ENCODE measurements around the gene MBNL2.

Gene MBNL2

DNA sequence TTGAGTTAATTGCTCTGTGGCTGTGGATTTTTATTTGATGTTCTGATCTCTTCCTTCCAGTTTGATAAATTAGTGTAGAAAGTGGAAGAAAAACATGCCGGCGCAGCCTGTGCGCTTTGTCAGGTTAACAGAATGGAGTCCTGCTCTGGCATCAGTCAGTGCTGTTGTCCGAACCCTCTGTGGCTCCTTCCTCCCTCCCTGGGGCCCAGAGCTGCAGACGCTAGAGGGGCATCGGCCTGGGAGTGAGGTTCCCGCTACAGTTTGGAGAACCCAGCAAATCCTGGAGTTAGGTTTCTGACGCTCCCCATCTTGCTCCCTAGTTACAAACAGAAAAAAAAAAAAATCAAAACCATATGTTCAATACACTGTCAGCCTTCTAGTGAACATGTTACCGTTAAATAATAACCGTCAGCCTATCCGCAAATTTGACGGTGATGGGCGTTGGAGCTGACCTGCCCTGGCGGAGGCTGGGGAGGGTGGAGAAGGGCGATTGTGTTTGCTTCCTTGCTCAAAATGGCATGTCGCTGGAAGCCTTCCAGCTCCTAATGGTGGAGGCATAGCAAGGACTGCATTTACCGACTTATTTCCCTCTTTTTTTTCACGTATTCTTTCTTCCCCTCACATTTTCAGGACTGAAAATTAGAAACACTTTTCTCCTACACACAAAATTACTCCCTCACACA is 13.6 kb downstream of the MBNL2 start:
- no peak for FAIRE-seq

GRCh38 chr13:97237388-97237787 is 15.3 kb downstream of the MBNL2 start:
- FAIRE-seq: no peak

DNA sequence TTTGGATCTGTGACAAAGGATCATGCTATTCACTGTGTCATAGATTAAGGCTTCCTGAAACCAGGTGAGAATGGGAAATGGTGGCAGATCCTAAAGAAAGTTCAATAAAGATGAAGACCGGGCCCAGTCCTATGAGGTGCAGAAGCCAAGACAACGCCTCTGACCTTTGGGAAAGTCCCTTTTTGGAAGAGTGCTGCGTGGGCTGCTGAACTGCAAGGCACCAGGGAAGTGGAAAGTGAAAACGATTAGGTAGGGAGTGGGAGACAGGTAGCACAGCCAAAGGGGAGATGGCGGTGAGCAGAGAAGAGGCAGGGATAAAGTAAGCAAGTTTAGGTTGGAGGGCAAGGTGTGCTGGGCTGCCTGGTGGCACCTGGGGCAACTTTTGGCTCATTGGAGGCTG is 16.3 kb downstream of the MBNL2 start:
- no peak for FAIRE-seq

DNA sequence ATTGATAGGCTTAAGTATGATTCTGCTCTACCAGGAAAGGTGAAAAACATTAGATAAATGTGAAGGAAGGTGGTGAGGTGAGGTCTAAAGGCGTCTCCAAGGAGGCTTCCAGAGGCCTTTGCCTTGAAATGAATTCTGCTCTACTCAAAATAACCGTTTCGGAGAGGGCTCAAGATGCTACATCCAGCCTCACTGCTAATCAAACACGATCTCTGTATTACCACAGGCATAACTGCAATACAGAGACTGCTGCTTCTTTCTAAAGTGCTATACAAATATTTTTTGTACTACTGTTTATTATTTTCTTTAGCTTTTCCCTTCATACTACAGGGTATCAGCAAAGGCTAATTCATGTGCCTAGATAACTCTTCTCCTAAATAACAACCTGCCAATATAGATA is 16.8 kb downstream of the MBNL2 start:
- FAIRE-seq: no peak

DNA sequence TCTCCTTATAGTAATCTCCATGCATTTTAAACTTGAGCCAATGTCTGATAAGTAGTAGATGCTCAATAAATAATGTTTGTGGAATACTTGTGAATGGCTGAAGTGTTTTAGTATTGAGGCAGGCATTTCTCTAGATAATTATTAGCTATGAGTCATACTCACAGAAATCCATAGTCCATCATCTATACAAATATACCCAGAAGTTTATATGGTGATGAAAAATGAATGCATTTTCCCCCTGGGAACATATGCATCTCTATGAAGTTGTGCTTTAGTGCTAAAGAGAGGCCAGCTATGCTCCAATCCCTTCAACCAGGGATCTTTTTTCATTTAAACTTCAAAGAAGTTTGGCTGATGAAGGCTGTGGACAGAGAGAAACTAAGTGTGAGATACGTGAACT is 17.2 kb downstream of the MBNL2 start:
- no peak for FAIRE-seq

DNA sequence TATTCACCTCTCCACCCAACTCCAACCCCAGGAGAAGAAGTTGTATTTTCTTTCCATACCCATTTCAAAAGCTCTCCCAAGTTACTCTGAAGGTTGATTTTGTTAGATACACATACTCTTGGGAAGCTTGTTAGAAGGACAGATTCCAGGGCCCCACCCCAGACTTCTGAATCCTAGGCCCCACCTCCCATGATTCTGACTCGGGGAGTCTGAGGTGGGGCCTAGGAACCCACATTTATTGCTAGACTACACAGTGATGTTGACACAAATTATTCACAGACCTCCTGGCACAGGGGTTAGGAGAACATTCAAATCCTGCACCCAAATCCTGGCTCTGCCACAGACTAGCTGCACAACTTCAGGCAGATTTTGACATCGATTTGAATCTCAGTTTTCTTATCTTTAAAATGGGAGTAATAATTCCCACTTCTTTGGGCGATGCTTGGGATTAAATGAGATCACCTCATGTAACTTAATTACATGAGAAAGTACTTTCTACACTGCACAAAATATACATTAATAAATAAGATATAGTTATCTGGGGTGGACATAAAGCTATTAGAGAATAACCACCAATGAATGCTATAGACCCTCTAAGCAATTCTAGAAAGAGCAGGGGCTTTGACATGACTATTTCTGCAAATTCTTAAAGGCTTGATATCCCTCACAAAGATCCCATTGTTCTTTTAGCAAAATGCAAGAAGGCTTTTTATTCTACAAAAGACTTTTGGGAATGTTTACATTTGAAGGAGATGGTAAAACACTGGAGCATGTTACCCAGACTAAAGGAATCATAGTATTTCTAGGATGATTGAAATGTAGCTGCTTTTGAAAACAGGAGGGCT is 18.0 kb downstream of the MBNL2 start:
- no peak for FAIRE-seq

GRCh38 chr13:97240788-97241734 is 18.9 kb downstream of the MBNL2 start:
- no peak for FAIRE-seq

DNA sequence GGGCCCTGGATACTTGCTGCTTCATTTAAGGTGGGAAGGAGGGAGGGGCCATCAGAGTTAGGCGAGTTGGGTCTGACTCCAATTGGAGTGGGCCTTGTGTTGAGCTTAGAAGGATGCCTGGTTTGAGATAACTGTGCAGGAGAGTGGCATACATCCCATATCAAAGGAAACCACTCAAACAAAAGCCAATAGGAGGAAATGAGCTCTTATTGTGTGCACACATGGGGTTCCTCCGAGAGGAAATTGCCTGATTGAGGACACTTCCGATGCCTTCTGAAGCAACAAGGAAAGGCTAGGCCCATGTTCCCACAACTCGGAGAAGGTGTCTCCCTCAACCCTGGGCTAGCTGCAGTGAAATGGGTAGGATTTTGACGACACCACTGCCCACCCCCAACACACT is 19.6 kb downstream of the MBNL2 start:
- FAIRE-seq: no peak

- no peak for FAIRE-seq
These were observed 20.8 kb downstream of the MBNL2 start for GRCh38 chr13:97242755-97243497.

- FAIRE-seq: no peak
These were observed 22.0 kb downstream of the MBNL2 start for GRCh38 chr13:97243915-97244781.

- no peak for FAIRE-seq
These were observed 22.9 kb downstream of the MBNL2 start for GRCh38 chr13:97245011-97245410.

GRCh38 chr13:97246596-97247158 is 24.5 kb downstream of the MBNL2 start:
- no peak for FAIRE-seq

- FAIRE-seq: no peak
These were observed 26.1 kb downstream of the MBNL2 start for GRCh38 chr13:97248243-97248642.

DNA sequence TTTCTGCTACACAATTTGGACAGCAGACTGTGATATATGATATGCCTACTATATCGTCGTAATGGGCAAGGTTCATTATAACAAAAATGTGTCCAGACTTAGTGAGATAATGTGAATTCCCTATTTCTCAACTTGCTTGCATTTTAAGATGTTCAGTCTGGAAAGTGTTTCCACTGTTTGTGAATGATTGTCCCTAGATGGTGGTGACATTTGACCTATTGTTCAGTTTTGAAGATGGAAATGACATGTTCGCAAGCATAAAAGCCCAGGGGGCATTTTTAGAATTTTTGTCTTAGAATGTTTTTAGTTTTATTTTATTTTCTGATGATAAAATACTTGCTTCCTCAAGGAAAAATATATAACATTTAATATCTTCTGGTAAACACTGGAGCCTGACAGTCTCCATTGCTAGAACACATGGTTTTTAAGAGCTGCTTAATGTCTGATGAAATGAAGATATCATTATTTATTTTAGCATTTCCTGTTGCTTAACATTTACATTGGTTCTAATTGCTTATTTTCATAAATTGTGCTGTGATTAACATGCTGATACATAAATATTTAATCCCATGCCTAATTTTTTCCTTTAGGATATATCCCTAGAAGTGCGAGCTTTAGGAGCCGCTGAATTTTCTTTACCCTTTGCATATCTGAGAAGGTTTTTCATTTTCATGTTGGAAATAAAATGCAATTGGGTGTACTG is 27.1 kb downstream of the MBNL2 start:
- no peak for FAIRE-seq

DNA sequence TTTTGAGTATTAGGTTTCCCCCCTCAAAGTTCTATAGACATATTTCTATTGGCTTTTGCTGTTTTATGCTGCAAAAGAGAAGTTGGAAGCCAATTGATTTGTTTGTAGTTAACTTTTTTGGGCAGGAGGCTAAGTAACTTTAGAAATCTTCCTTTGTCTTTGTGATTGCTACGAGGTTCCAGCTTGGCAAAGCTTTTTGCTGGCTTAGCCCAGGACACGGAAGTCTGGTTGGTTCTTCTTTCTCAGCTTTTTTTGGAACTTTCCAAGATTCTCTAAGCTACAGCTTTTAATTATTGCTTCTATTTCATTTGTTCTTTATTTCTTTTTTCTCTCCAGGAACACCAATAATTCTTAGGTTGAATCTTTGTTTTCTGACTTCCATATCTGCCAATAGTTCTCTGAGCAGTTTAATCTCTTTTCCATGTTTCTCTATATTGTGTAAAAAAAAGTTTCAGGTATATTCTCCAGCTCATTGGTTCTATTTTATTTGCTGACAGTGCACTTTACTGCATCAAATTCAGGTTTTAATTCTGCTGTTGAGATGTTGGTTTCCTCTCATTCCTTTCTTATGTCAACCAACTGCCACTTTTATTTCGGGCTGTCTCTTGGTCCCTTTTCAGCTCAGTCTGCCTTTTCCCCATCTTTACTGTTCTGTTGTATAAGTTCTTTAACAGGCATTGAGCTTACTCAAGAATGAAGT is 27.8 kb downstream of the MBNL2 start:
- no peak for FAIRE-seq

GRCh38 chr13:97250560-97250959 is 28.4 kb downstream of the MBNL2 start:
- FAIRE-seq: no peak

GRCh38 chr13:97252735-97253134 is 30.6 kb downstream of the MBNL2 start:
- FAIRE-seq: no peak

DNA sequence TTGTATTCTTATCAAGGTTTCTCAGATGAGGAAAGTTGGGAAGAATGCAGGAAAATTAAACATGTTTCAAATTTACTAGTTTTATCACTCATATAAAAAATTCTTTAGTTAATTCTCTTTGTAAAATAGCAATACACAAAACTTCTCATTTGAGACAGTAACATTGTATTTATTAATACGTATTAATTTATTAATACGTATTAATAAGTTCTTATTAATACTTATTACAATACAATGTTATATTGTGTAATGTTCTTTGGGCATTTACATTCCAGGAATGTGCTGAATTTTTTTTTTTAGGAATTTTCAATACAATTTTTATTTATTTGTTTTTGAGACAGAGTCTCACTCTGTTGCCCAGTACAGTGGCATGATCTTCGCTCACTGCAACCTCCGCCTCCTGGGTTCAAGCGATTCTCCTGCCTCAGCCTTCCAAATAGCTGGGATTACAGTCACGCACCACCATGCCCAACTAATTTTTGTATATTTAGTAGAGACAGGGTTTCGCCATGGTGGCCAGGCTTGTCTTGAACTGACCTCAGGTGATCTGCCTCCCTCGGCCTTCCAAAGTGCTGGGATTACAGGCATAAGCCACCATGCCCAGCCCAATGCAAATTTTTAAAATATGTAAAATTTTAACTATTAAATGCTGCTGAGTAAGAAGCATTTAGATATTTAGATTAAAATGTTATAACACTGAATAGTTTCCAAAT is 31.6 kb downstream of the MBNL2 start:
- no peak for FAIRE-seq

- no peak for FAIRE-seq
These were observed 32.7 kb downstream of the MBNL2 start for GRCh38 chr13:97254816-97255215.

Measured in colon (tissue), 2 donors.